ENCODE results near the gene HCN4. TPM values are rescaled to one million over a fixed set of nuclear protein-coding genes. Genes with fewer than 3 reads are reported as not detected.

The HCN4 gene
- total and polyA plus RNA-seq, 8 donors: 0.03 to 1.7 (median 0.18) TPM; not detected in 3

DNA sequence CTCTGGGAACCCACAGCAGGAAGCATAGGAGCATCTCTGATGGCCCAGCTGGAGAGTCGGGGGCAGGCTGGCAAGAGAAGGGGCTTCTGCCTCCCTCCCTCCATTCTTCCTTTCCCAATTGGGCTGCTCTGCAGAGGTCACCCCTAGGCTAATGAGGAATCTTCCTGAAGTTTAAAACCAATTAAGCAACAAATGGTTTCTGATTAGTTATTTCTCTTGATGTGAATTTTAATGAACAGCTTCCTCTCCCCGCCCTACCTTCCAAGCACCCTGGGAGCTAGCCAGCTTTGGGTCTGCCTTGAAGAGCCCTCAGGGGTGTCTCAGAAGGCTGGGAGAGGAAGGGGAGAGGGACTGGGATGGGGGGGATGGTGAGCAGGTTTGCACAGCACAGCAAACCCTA lies 24.6 kb upstream of the HCN4 start:
- TF ChIP-seq POLR2A (IDR thresholded peaks at IDR 0.05) (no peak), POLR2AphosphoS5 (IDR thresholded peaks at IDR 0.05) (no peak), CTCF (IDR thresholded peaks at IDR 0.05) (no peak), EP300 (IDR thresholded peaks at IDR 0.05) (no peak)
- WGBS, 5 donors: 70 to 88% (median 80%) methylated on average over 2 of the region's 2 CpGs
- no peaks in the 10 kb centered on the region for H3K9me3 ChIP-seq
- H3K27ac ChIP-seq: no peak overlapping the region
- no peaks in the 10 kb centered on the region for H3K36me3 ChIP-seq
- no peak for DNase-seq
- intact Hi-C loops (cut with DNase I; ENCODE audit: low total_unique reads): no loop called here
- H3K27me3 ChIP-seq: peaks cover 0 to 46% (median 4%) of the 10 kb centered on the region in 3 donors
- peaks cover 0 to 4% (median 0%) of the 10 kb centered on the region in 4 donors for H3K4me1 ChIP-seq
- H3K4me3 ChIP-seq: no peak overlapping the region

DNA sequence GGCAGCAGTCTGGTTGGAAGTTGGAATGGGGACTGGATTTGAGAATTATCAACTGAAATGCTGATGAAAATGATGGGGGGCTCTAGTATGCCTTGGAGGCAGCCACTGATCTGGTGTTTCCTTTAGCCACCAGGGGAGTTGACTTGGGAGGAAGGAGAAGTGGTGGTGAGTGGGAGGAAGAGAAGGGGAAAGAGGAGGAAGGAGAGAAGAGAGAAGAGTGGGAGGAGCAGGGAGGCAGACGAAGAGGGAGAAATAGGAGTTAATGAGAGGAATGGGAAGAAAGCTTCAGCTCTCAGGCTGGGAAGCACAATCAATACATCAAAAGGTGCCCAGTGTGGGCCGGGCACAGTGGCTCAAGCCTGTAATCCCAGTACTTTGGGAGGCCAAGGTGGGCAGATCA lies 23.3 kb upstream of the HCN4 start:
- H3K27ac ChIP-seq: no peak overlapping the region
- H3K4me3 ChIP-seq: no peak overlapping the region
- H3K27me3 ChIP-seq: peaks cover 0 to 50% (median 4%) of the 10 kb centered on the region in 3 donors
- intact Hi-C loops (cut with DNase I; ENCODE audit: low total_unique reads): no loop called here
- peaks cover 0 to 15% (median 0%) of the 10 kb centered on the region in 4 donors for H3K4me1 ChIP-seq
- TF ChIP-seq POLR2AphosphoS5 (IDR thresholded peaks at IDR 0.05): no peak
- TF ChIP-seq POLR2A (IDR thresholded peaks at IDR 0.05): no peak
- no peak for TF ChIP-seq EP300 (IDR thresholded peaks at IDR 0.05)
- TF ChIP-seq CTCF (IDR thresholded peaks at IDR 0.05): no peak
- DNase-seq: no peak
- no peaks in the 10 kb centered on the region for H3K9me3 ChIP-seq
- WGBS, 5 donors: 49 to 70% (median 59%) methylated on average over 2 of the region's 2 CpGs
- no peaks in the 10 kb centered on the region for H3K36me3 ChIP-seq

DNA sequence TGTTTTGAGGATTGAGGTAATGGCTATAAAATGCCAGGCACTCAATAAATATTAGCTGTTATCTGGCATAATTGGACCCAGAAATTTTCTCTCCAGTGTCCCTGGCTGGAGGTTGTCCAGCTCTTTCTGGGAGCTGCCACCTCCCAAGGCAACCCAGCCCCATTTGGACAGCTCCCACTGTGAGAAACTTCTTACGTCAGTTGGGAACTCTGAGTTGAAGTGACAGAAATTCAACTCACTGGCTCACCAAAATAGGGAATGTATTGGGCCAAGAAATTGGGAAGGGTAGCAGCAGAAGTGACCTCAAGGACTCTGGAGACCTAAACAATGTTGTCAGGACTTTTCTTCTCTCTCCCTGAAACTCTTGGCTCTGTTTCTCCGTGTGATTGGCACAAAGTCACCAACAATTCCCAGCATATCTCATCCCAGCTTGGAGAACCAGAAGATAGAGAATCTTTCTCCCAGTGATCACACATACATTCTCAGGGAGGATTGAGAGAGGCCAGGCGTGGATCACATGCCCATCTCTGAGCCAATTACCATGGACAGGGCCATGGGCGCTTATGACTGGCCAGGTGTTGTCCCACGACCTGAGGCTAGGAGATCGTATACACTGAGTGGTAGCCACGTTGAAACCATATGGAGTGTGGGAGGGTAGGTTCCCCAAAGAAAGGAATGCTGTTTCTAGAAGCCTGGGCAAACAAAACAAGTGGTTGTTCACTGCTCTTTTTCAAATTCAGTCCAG lies 22.5 kb upstream of the HCN4 start:
- Histone ChIP-seq H3K27me3 (peaks cover 0 to 47% (median 4%) of the 10 kb centered on the region in 3 donors), H3K4me1 (peaks cover 0 to 15% (median 0%) of the 10 kb centered on the region in 4 donors), H3K27ac (no peak overlapping the region), H3K36me3 (no peaks in the 10 kb centered on the region), H3K9me3 (no peaks in the 10 kb centered on the region), H3K4me3 (no peak overlapping the region)
- intact Hi-C loops (cut with DNase I; ENCODE audit: low total_unique reads): no loop called here
- TF ChIP-seq POLR2A (IDR thresholded peaks at IDR 0.05): no peak
- no peak for TF ChIP-seq CTCF (IDR thresholded peaks at IDR 0.05)
- no peak for TF ChIP-seq POLR2AphosphoS5 (IDR thresholded peaks at IDR 0.05)
- no peak for TF ChIP-seq EP300 (IDR thresholded peaks at IDR 0.05)
- no peak for DNase-seq
- WGBS, 5 donors: 54 to 64% (median 63%) methylated on average over 7 of the region's 7 CpGs

DNA sequence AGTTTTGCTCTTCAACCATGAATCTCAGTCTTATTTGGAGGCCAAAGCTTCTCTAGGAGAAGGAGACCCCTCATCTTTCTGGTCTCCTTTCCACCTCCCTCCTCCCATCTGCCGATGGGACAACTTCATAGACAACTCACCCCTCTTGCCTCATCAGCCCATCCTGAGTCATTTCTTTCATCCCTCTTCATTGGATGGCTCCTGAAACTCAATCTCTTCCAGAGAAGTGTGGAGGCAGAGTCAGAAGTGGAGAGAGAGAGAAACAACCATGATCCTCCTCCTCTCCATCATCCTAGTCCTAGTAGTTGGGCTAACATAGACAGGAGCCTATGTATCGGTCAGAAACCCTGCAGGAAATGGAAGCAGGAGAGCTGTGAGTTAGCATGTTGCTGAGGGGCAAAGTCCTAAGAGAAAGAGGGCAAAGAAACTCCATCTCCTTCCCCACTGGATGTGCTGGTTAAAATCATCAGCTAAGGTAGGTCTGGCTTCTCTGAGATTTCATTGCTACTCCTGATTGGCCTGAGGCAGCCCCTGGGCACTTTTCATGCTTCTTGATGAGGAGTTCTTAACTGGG lies 21.3 kb upstream of the HCN4 start:
- no peak for TF ChIP-seq CTCF (IDR thresholded peaks at IDR 0.05)
- no peak for TF ChIP-seq EP300 (IDR thresholded peaks at IDR 0.05)
- DNase-seq: no peak
- WGBS, 5 donors: 71 to 84% (median 78%) methylated on average over 2 of the region's 2 CpGs
- Histone ChIP-seq H3K36me3 (no peaks in the 10 kb centered on the region), H3K27ac (no peak overlapping the region), H3K4me3 (no peak overlapping the region), H3K9me3 (no peaks in the 10 kb centered on the region), H3K27me3 (peaks cover 0 to 59% (median 6%) of the 10 kb centered on the region in 3 donors), H3K4me1 (peaks cover 0 to 15% (median 0%) of the 10 kb centered on the region in 4 donors)
- intact Hi-C loops (cut with DNase I; ENCODE audit: low total_unique reads): no loop called here
